H1 (cell line): ENCODE data around the gene PDE4C. TPM values are rescaled to one million over a fixed set of nuclear protein-coding genes. Genes with fewer than 3 reads are reported as not detected.

Experiments
- CTCF ChIA-PET: fragments of 300-600 bp; sonication (Branson Sonifier 250); formaldehyde crosslinking; loops from one replicate; lab custom pipeline; 2021; ENCODE audit not compliant: partially characterized antibody; lab: Charles Lee
- POLR2A ChIA-PET: fragments of 300-600 bp; sonication (Branson Sonifier 250); formaldehyde crosslinking; loops from one replicate; lab custom pipeline; 2021; ENCODE audit warnings: inconsistent platforms; ENCODE audit not compliant: partially characterized antibody; lab: Charles Lee
- DNase-seq, 2 experiments: peaks; one replicate each; pipeline versions ENCODE4 v3.0.0 to v3.0.0-alpha.2; 2010 to 2022; ENCODE audit warnings: low spot score in 2 of 2, low read depth in 1 of 2, mixed read lengths in 1 of 2
- FAIRE-seq: peaks from 2 replicates; lab custom pipeline; 2011; peaks lifted over from hg19 to GRCh38; lab: Jason Lieb, UNC
- H2AFZ ChIP-seq: 2 replicates; pipeline ENCODE4 v1.8.1; 2012; ENCODE audit warnings: low read length, inconsistent platforms
- H2AK5ac ChIP-seq: 2 replicates; pipeline ENCODE4 v1.6.1; 2013; ENCODE audit warnings: low read depth, low read length
- H2BK120ac ChIP-seq: replicated peaks from 2 replicates; pipeline ENCODE3; 2013; ENCODE audit warnings: low read depth, low read length, inconsistent platforms
- H2BK12ac ChIP-seq: 2 replicates; pipeline ENCODE4 v1.6.1; 2013; ENCODE audit warnings: low read depth, low read length
- H2BK15ac ChIP-seq: 2 replicates; pipeline ENCODE4 v1.6.1; 2013; ENCODE audit warnings: low read length
- H2BK20ac ChIP-seq: 2 replicates; pipeline ENCODE4 v1.6.1; 2013; ENCODE audit warnings: low read length
- H2BK5ac ChIP-seq: 2 replicates; pipeline ENCODE4 v1.6.1; 2013; ENCODE audit warnings: low read depth, low read length
- H3K14ac ChIP-seq: 2 replicates; pipeline ENCODE4 v1.6.1; 2013; ENCODE audit warnings: inconsistent platforms; ENCODE audit not compliant: insufficient read length
- H3K18ac ChIP-seq: 2 replicates; pipeline ENCODE4 v1.6.1; 2013; ENCODE audit warnings: low read length; ENCODE audit errors: extremely low read depth
- H3K23ac ChIP-seq: 2 replicates; pipeline ENCODE4 v1.6.1; 2013; ENCODE audit warnings: inconsistent platforms; ENCODE audit not compliant: insufficient read length
- H3K23me2 ChIP-seq: 2 replicates; pipeline ENCODE4 v1.6.1; 2013; ENCODE audit warnings: low read depth, low read length
- H3K27ac ChIP-seq: 2 replicates; pipeline ENCODE4 v1.6.1; 2011; ENCODE audit warnings: low read depth, low read length, inconsistent platforms
- H3K27me3 ChIP-seq, 4 experiments: replicated peaks in 1 of 4; 1 replicate in 1 of 4; 2 replicates in 3 of 4; pipeline versions ENCODE4 v1.6.1 to v1.8.1; 2011 to 2013; ENCODE audit warnings: low read length in 3 of 4, mild to moderate bottlenecking in 3 of 4, inconsistent platforms in 2 of 4, mixed read lengths in 2 of 4, moderate library complexity in 1 of 4; ENCODE audit not compliant: control insufficient read depth in 3 of 4, insufficient read depth in 3 of 4; ENCODE audit errors: extremely low read depth in 1 of 4
- H3K36me3 ChIP-seq, 4 experiments: 2 replicates each; pipeline versions ENCODE4 v1.6.1 to v1.8.1; 2011 to 2013; ENCODE audit warnings: mild to moderate bottlenecking in 4 of 4, low read length in 3 of 4, moderate library complexity in 2 of 4, control low read depth in 1 of 4, inconsistent platforms in 1 of 4; ENCODE audit not compliant: insufficient read depth in 4 of 4, control insufficient read depth in 2 of 4
- H3K4ac ChIP-seq: replicated peaks from 2 replicates; pipeline ENCODE3; 2013; ENCODE audit warnings: low read length, low read depth, mixed read lengths, inconsistent platforms; ENCODE audit not compliant: insufficient read length
- H3K4me1 ChIP-seq, 4 experiments: replicated peaks in 1 of 4; 1 replicate in 1 of 4; 2 replicates in 3 of 4; pipeline versions ENCODE4 v1.6.1 to v1.8.1; 2011 to 2013; ENCODE audit warnings: low read length in 3 of 4, inconsistent platforms in 2 of 4, mixed read lengths in 1 of 4; ENCODE audit not compliant: insufficient read depth in 4 of 4, control insufficient read depth in 3 of 4
- H3K4me2 ChIP-seq, 2 experiments: 2 replicates each; pipeline versions ENCODE4 v1.6.1 to v1.8.1; 2011 to 2013; ENCODE audit warnings: low read depth in 2 of 2, low read length in 2 of 2, control low read depth in 1 of 2, inconsistent platforms in 1 of 2, mild to moderate bottlenecking in 1 of 2; ENCODE audit not compliant: insufficient read depth in 1 of 2
- H3K4me3 ChIP-seq, 4 experiments: fragments of 200-600, 300-600 bp in 1 of 4; sonication (generic), shearing (Covaris generic), sonication (Bioruptor Twin) in 1 of 4; 2 replicates each; pipeline versions ENCODE4 v1.5.1 to v1.8.1; 2011 to 2016; ENCODE audit warnings: low read length in 4 of 4, low read depth in 3 of 4, control low read depth in 2 of 4, inconsistent platforms in 2 of 4, mild to moderate bottlenecking in 2 of 4, mixed read lengths in 1 of 4, moderate library complexity in 1 of 4; ENCODE audit not compliant: insufficient read depth in 2 of 4; ENCODE audit errors: extremely low read depth in 1 of 4
- H3K56ac ChIP-seq: replicated peaks from 2 replicates; pipeline ENCODE3; 2013; ENCODE audit warnings: low read depth, mild to moderate bottlenecking, mixed read lengths, low read length, inconsistent platforms; ENCODE audit not compliant: insufficient read length
- H3K79me1 ChIP-seq: 2 replicates; pipeline ENCODE4 v1.6.1; 2013; ENCODE audit warnings: low read depth, low read length, control low read depth
- H3K79me2 ChIP-seq, 2 experiments: 2 replicates each; pipeline versions ENCODE4 v1.6.1 to v1.8.1; 2012 to 2013; ENCODE audit warnings: low read length in 2 of 2, mild to moderate bottlenecking in 2 of 2, inconsistent platforms in 1 of 2; ENCODE audit not compliant: insufficient read depth in 2 of 2, control insufficient read depth in 1 of 2
- H3K9ac ChIP-seq, 4 experiments: replicated peaks in 1 of 4; 1 replicate in 1 of 4; 2 replicates in 3 of 4; pipeline versions ENCODE4 v1.6.1 to v1.8.1; 2011 to 2013; ENCODE audit warnings: low read depth in 3 of 4, low read length in 3 of 4, control low read depth in 2 of 4, mild to moderate bottlenecking in 2 of 4, moderate library complexity in 2 of 4, inconsistent platforms in 1 of 4; ENCODE audit errors: extremely low read depth in 1 of 4
- H3K9me3 ChIP-seq, 2 experiments: 2 replicates each; pipeline versions ENCODE4 v1.6.1 to v1.8.1; 2012 to 2013; ENCODE audit warnings: mild to moderate bottlenecking in 2 of 2, moderate library complexity in 2 of 2, control low read depth in 1 of 2, inconsistent platforms in 1 of 2, low read depth in 1 of 2, low read length in 1 of 2, mixed read lengths in 1 of 2; ENCODE audit not compliant: insufficient read depth in 2 of 2
- H4K20me1 ChIP-seq, 2 experiments: replicated peaks in 1 of 2; 2 replicates each; pipeline versions ENCODE3 to v1.8.1; 2011 to 2013; ENCODE audit warnings: inconsistent platforms in 2 of 2, low read length in 2 of 2, mild to moderate bottlenecking in 1 of 2; ENCODE audit not compliant: insufficient read depth in 2 of 2, control insufficient read depth in 1 of 2
- H4K5ac ChIP-seq: 2 replicates; pipeline ENCODE4 v1.6.1; 2013; ENCODE audit warnings: low read length, low read depth, mixed read lengths, inconsistent platforms; ENCODE audit not compliant: insufficient read length
- H4K8ac ChIP-seq: 2 replicates; pipeline ENCODE4 v1.8.0; 2013; ENCODE audit warnings: mild to moderate bottlenecking, moderate library complexity, low read length, inconsistent platforms; ENCODE audit not compliant: insufficient read depth; ENCODE audit errors: extremely low read depth
- H4K91ac ChIP-seq: replicated peaks from 2 replicates; pipeline ENCODE3; 2013; ENCODE audit warnings: low read length, mixed read lengths, inconsistent platforms; ENCODE audit not compliant: insufficient read length
- CBX5 ChIP-seq: fragments of 300-800, 300-1000 bp; sonication (generic); IDR thresholded peaks from 2 replicates; pipeline ENCODE4 v1.7.1; 2016; ENCODE audit warnings: antibody characterized with exemption, low read length, low read depth
- CEBPB ChIP-seq: IDR thresholded peaks from 2 replicates; pipeline ENCODE4 v1.6.1; 2012; ENCODE audit warnings: low read depth, low read length
- EP300 ChIP-seq, 2 experiments: IDR thresholded peaks; 1 replicate in 1 of 2; 2 replicates in 1 of 2; pipeline ENCODE4 v1.6.1; 2011 to 2012; ENCODE audit warnings: low read depth in 2 of 2, low read length in 2 of 2, mild to moderate bottlenecking in 2 of 2, borderline replicate concordance in 1 of 2, inconsistent platforms in 1 of 2, moderate library complexity in 1 of 2
- HDAC6 ChIP-seq: IDR thresholded peaks from one replicate; pipeline ENCODE4 v1.7.1; 2012; ENCODE audit warnings: low read depth, mild to moderate bottlenecking, inconsistent platforms, low read length, moderate library complexity
- KDM4A ChIP-seq: IDR thresholded peaks from one replicate; pipeline ENCODE4 v1.7.1; 2012; ENCODE audit warnings: low read depth, mild to moderate bottlenecking, moderate library complexity, low read length, inconsistent platforms; ENCODE audit not compliant: severe bottlenecking
- NRF1 ChIP-seq: IDR thresholded peaks from 2 replicates; pipeline ENCODE4 v1.6.1; 2011; ENCODE audit warnings: mild to moderate bottlenecking, low read depth, low read length, improper control_type of control experiment
- SIRT6 ChIP-seq: IDR thresholded peaks from one replicate; pipeline ENCODE4 v1.7.1; 2012; ENCODE audit warnings: low read length, inconsistent platforms
- SIX5 ChIP-seq: IDR thresholded peaks from 2 replicates; pipeline ENCODE4 v1.6.1; 2011; ENCODE audit warnings: mild to moderate bottlenecking, low read depth, low read length
- SRF ChIP-seq: IDR thresholded peaks from 2 replicates; pipeline ENCODE4 v1.6.1; 2011; ENCODE audit warnings: mild to moderate bottlenecking, low read depth, low read length, moderate library complexity
- ZNF274 ChIP-seq: IDR thresholded peaks from 2 replicates; pipeline ENCODE4 v1.7.0; 2012; ENCODE audit warnings: low read length, borderline replicate concordance; ENCODE audit errors: extremely low read depth
- WGBS, 2 experiments: shearing (Covaris generic) in 1 of 2; methylation state at CpG; one replicate each; pipeline versions ENCODE4 v1.1.6 to v1.1.7; 2013 to 2015; ENCODE audit warnings: low lambda C conversion rate in 2 of 2, mixed read lengths in 2 of 2, inconsistent platforms in 1 of 2, low coverage in 1 of 2, missing lambda C conversion rate in 1 of 2; ENCODE audit not compliant: insufficient replicate concordance in 2 of 2, insufficient coverage in 1 of 2, insufficient read length in 1 of 2; ENCODE audit errors: extremely low coverage in 1 of 2, missing lambda C conversion rate in 1 of 2; 5-methylcytosine and 5-hydroxymethylcytosine counted together
- polyA plus RNA-seq, 7 experiments: library from polyadenylated mRNA; depleted of rRNA in 3 of 7; stranded (reverse) in 5 of 7; unstranded in 2 of 7; fragments of >200 nt in 5 of 7; fragments of 200-250 nt in 2 of 7; gene quantifications; 1 replicate in 5 of 7; 2 replicates in 1 of 7; 4 replicates in 1 of 7; pipeline versions ENCODE4 v1.2.1 to v1.2.3, GENCODE V29; 2011 to 2013; ENCODE audit warnings: missing spikeins in 2 of 7, mixed read lengths in 2 of 7
- total RNA-seq: library from RNA; stranded (reverse); fragmentation: NEBNext Ultra II Directional; extraction: Animal tissue kit (Norgen Biotek cat#: 25700); gene quantifications from 2 replicates; pipeline ENCODE4 v1.2.1, GENCODE V29; 2021
- TF ChIP-seq, protein P1 (sequence below): IDR thresholded peaks from 2 replicates; pipeline ENCODE4 v1.6.1; 2012; ENCODE audit warnings: low read length, inconsistent platforms
- TF ChIP-seq, protein P2 (sequence below): IDR thresholded peaks from 2 replicates; pipeline ENCODE4 v1.6.1; 2012; ENCODE audit warnings: inconsistent platforms

PDE4C gene
- total and polyA plus RNA-seq, 2 of the 8 experiments (the other 6 are each of a cell fraction or from before 2014, with no cell fraction given), result 2.7 to 3.1 TPM

DNA sequence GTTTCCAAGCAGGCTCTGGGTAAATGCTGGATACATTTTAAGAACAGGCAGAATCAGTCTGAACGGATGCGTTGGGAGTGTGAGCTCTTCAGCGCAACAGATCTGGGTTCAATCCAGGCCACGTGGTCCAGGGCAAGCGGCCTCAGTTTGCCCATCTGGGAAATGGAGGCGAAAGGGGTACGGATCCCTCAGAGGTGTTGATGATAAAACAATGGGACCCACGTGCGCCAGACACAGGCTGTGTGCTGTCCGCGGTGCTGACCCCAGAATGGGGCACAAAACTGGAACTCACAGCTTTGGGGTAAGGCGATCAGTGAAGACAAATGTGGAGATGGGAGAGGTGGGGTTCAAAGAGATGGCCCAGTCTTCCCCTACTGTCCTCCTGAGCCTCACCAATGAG, 13.1 kb upstream of the PDE4C start:
- H3K79me1 ChIP-seq, result no peaks in the 10 kb centered on the region
- H3K27ac ChIP-seq, result no peak overlapping the region
- H3K27me3 ChIP-seq, result no peaks in the 10 kb centered on the region; a peak in 1 of 7 replicates
- no peaks in the 10 kb centered on the region for H3K36me3 ChIP-seq
- no peak overlapping the region for H4K5ac ChIP-seq
- H3K4ac ChIP-seq, result no peak overlapping the region
- H4K8ac ChIP-seq, result no peak overlapping the region
- no peaks in the 10 kb centered on the region for H3K9me3 ChIP-seq
- no peaks in the 10 kb centered on the region for H3K4me1 ChIP-seq
- H2BK120ac ChIP-seq, result no peak overlapping the region
- no peak overlapping the region for H2AK5ac ChIP-seq
- no peak overlapping the region for H2BK20ac ChIP-seq
- DNase-seq (peak in 1 of 2 experiments; percentile 74), FAIRE-seq (no peak)
- H2BK5ac ChIP-seq, result no peak overlapping the region
- H3K23ac ChIP-seq, result no peak overlapping the region
- H4K20me1 ChIP-seq, result peaks cover 0 to 1% of the 10 kb centered on the region in 2 experiments
- no peak overlapping the region for H3K14ac ChIP-seq
- H3K9ac ChIP-seq, result no peak overlapping the region
- no peak overlapping the region for H4K91ac ChIP-seq
- H2AFZ ChIP-seq, result no peak overlapping the region
- no peak overlapping the region for H3K4me2 ChIP-seq
- H3K23me2 ChIP-seq, result no peaks in the 10 kb centered on the region
- H3K56ac ChIP-seq, result no peak overlapping the region
- H3K4me3 ChIP-seq, result no peak overlapping the region
- H3K18ac ChIP-seq, result no peak overlapping the region
- WGBS, 2 experiments, result 54% methylated on average over 12 of the region's 12 CpGs; no CpG with 5 or more reads in 1 of the 2 experiments
- H2BK15ac ChIP-seq, result no peak overlapping the region
- CTCF ChIA-PET, result interaction anchor here (0.6 to 8.2 kb wide), 3 partner anchors 13 to 272 kb away, joined by 4 to 85 read pairs (median 13); a partner anchor contains a TSS
- POLR2A ChIA-PET, result interaction anchor here (1.1 kb wide), 1 partner anchor 40 kb away, joined by 3 read pairs; no protein-coding TSS in a partner anchor
- H2BK12ac ChIP-seq, result no peak overlapping the region
- no peaks in the 10 kb centered on the region for H3K79me2 ChIP-seq
- TF ChIP-seq HDAC6 (no peak), KDM4A (no peak), SRF (no peak), ZNF274 (no peak), SIRT6 (no peak), EP300 (IDR thresholded peaks at IDR 0.05; ENCODE audit: borderline replicate concordance in 1 of 2, low read depth in 2 of 2, low read length in 2 of 2) (no peak), CBX5 (no peak), NRF1 (no peak), SIX5 (no peak), CEBPB (no peak)
- TF ChIP-seq, protein P1, sequence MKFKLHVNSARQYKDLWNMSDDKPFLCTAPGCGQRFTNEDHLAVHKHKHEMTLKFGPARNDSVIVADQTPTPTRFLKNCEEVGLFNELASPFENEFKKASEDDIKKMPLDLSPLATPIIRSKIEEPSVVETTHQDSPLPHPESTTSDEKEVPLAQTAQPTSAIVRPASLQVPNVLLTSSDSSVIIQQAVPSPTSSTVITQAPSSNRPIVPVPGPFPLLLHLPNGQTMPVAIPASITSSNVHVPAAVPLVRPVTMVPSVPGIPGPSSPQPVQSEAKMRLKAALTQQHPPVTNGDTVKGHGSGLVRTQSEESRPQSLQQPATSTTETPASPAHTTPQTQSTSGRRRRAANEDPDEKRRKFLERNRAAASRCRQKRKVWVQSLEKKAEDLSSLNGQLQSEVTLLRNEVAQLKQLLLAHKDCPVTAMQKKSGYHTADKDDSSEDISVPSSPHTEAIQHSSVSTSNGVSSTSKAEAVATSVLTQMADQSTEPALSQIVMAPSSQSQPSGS, result no peak
- TF ChIP-seq, protein P2, sequence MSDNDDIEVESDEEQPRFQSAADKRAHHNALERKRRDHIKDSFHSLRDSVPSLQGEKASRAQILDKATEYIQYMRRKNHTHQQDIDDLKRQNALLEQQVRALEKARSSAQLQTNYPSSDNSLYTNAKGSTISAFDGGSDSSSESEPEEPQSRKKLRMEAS, result peak; percentile 99
